Measurements from ENCODE around the gene TNNI3. TPM values are rescaled to one million over a fixed set of nuclear protein-coding genes. Genes with fewer than 3 reads are reported as not detected.

The TNNI3 gene
- total and polyA plus RNA-seq, 2 of the 4 experiments (the other 2 are of a cell fraction): not detected

DNA sequence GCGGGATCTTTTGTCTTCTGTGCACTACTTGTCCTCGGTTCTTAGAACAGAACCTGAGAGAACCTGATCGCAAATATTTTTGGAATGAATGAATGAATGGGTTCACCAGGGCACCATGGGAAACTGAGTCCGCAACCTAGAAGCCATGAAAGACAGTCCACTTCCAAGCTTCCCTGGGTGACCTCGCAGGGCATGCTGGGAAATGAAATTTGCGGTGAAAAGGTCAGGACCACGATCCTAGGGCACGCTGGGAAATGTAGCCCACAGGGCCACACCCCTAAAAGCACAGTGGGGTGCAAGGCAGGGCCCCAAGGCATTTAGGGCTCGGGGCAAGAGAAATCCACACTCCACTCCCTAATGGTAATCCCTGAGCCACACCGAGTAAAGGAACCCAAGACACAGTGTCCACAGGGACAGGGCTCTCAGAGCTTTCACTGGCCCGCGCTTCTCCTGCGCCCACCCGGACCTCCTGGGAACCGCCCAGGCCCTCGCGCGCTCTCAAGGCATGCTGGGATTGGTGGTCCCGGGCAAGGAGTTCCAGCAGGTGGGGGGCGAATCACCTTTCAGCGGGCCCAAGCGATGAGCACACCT lies 39.0 kb downstream of the TNNI3 start:
- Histone ChIP-seq H2BK15ac (ENCODE audit: low read depth, low read length) (no peak overlapping the region), H4K8ac (ENCODE audit: low read depth in 2 of 2, low read length in 2 of 2) (peak overlapping the region; percentile 98), H3K4me3 (ENCODE audit: insufficient read depth, low read depth, low read length) (peak overlapping the region; percentile 69; the same call in 1 of the 2 replicates), H3K9me3 (ENCODE audit: control insufficient read depth, insufficient read depth, low read length) (no peaks in the 10 kb centered on the region), H2BK20ac (ENCODE audit: low read depth, low read length) (no peak overlapping the region), H4K5ac (ENCODE audit: low read depth, low read length) (peak overlapping the region; percentile 20), H4K20me1 (ENCODE audit: insufficient read depth, low read length) (peaks cover 34% of the 10 kb centered on the region), H3K27me3 (ENCODE audit: control insufficient read depth, insufficient read depth, low read length) (0 out of 2 replicates have a peak, but pooled peaks cover 3% of the 10 kb centered on the region), H3K9ac (ENCODE audit: low read depth, low read length) (no peak overlapping the region), H2AK5ac (ENCODE audit: low read depth, low read length) (peak overlapping the region; percentile 54; the same call in 1 of the 2 replicates), H2BK5ac (ENCODE audit: low read depth, low read length, poor library complexity, severe bottlenecking) (no peak overlapping the region), H3K56ac (ENCODE audit: extremely low read depth, insufficient read depth, low read length) (no peak overlapping the region), H3K14ac (replicated peaks; ENCODE audit: low read depth, low read length) (peak overlapping the region; percentile 23; the same call in 1 of the 2 replicates), H3K27ac (ENCODE audit: insufficient read depth, low read length) (no peak overlapping the region), H3K79me1 (ENCODE audit: low read depth in 1 of 2, low read length in 2 of 2) (peaks cover 11 to 28% of the 10 kb centered on the region in 2 experiments; a peak in 3 of 4 replicates), H3K23ac (ENCODE audit: low read depth, low read length) (peak overlapping the region; percentile 10; the same call in 1 of the 2 replicates), H3K4ac (ENCODE audit: low read depth, low read length) (peak overlapping the region; percentile 87; the same call in 1 of the 2 replicates), H2AK9ac (replicated peaks; ENCODE audit: low read depth, low read length, poor library complexity) (peak overlapping the region; percentile 38), H2AFZ (replicated peaks; ENCODE audit: low read length, poor library complexity) (peak overlapping the region; percentile 95), H3K36me3 (ENCODE audit: control insufficient read depth, insufficient read depth, low read length) (no peaks in the 10 kb centered on the region), H4K91ac (ENCODE audit: insufficient read depth, low read depth, low read length) (peak overlapping the region; percentile 24; the same call in 1 of the 2 replicates), H3K9me1 (ENCODE audit: insufficient read depth, low read length) (0 out of 2 replicates have a peak, but pooled peaks cover 4% of the 10 kb centered on the region), H3K18ac (ENCODE audit: low read depth, low read length) (no peak overlapping the region), H3K4me2 (ENCODE audit: low read depth, low read length) (peak overlapping the region; percentile 86), H2BK120ac (ENCODE audit: low read depth, low read length) (no peak overlapping the region), H3K4me1 (ENCODE audit: control insufficient read depth, insufficient read depth, low read length) (peaks cover 11% of the 10 kb centered on the region)
- in situ Hi-C loops (cut with MboI; ENCODE audit: low sequenced_read_pairs): loop anchor here (25.0 kb wide), 1 partner anchor 519 kb away; the partner anchor contains the start of genes CCDC106, ZNF580 and ZNF581
- no peak for TF ChIP-seq POLR2A (IDR thresholded peaks at IDR 0.05; ENCODE audit: low read depth, low read length)
- no peak for TF ChIP-seq MAZ (IDR thresholded peaks at IDR 0.05; ENCODE audit: borderline replicate concordance, low read depth, low read length)
- TF ChIP-seq, protein P1, sequence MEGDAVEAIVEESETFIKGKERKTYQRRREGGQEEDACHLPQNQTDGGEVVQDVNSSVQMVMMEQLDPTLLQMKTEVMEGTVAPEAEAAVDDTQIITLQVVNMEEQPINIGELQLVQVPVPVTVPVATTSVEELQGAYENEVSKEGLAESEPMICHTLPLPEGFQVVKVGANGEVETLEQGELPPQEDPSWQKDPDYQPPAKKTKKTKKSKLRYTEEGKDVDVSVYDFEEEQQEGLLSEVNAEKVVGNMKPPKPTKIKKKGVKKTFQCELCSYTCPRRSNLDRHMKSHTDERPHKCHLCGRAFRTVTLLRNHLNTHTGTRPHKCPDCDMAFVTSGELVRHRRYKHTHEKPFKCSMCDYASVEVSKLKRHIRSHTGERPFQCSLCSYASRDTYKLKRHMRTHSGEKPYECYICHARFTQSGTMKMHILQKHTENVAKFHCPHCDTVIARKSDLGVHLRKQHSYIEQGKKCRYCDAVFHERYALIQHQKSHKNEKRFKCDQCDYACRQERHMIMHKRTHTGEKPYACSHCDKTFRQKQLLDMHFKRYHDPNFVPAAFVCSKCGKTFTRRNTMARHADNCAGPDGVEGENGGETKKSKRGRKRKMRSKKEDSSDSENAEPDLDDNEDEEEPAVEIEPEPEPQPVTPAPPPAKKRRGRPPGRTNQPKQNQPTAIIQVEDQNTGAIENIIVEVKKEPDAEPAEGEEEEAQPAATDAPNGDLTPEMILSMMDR (conservative IDR thresholded peaks at IDR 0.05; ENCODE audit: low read depth, low read length): no peak
- no peak for TF ChIP-seq RCOR1 (IDR thresholded peaks at IDR 0.05; ENCODE audit: insufficient replicate concordance, low read length)
- no peak for TF ChIP-seq MAFK (IDR thresholded peaks at IDR 0.05; ENCODE audit: low read depth, low read length)
- TF ChIP-seq CHD1 (IDR thresholded peaks at IDR 0.05; ENCODE audit: low read depth, low read length): no peak
- TF ChIP-seq MXI1 (IDR thresholded peaks at IDR 0.05; ENCODE audit: borderline replicate concordance, low read depth, low read length): no peak
- TF ChIP-seq, protein P2, sequence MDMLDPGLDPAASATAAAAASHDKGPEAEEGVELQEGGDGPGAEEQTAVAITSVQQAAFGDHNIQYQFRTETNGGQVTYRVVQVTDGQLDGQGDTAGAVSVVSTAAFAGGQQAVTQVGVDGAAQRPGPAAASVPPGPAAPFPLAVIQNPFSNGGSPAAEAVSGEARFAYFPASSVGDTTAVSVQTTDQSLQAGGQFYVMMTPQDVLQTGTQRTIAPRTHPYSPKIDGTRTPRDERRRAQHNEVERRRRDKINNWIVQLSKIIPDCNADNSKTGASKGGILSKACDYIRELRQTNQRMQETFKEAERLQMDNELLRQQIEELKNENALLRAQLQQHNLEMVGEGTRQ (IDR thresholded peaks at IDR 0.05; ENCODE audit: low read depth, low read length): no peak
- TF ChIP-seq BHLHE40 (IDR thresholded peaks at IDR 0.05; ENCODE audit: low read depth, low read length): no peak
- no peak for DNase-seq
- no peak for ATAC-seq (ENCODE audit: low read depth)
- BruUV-seq (replicated peaks): no TSS peak
- intact Hi-C loops (cut with micrococcal nuclease): no loop called here
- ChIA-PET POLR2A (ENCODE audit: unreplicated experiment) (no interaction called here), CTCF (no interaction called here)
- WGBS, 2 experiments (ENCODE audit: extremely low coverage in 2 of 2, insufficient read length in 1 of 2): 37% methylated on average over 11 of the region's 22 CpGs; no CpG with 5 or more reads in 1 of the 2 experiments
- dilution Hi-C loops (cut with HindIII; ENCODE audit: low sequenced_read_pairs, unreplicated experiment): no loop called here
